Activated naive CD4-positive, alpha-beta T cell treated with anti-CD3 and anti-CD28 coated beads, Interleukin-2, amount 50 U/mL, for 24 hours (primary cell): ENCODE results near the gene RUFY3.
"Not testable (repeated sequence)": the region's sequence is repeated elsewhere in the genome, so short reads cannot be mapped to it uniquely, and the experiment has no call there.

Source experiments
- H3K27ac Mint-ChIP-seq: one replicate; pipeline ENCODE4 v1.8.0; 2021; ENCODE audit warnings: mild to moderate bottlenecking, mixed read lengths
- H3K27me3 Mint-ChIP-seq: one replicate; pipeline ENCODE4 v1.8.0; 2021; ENCODE audit warnings: mixed read lengths
- H3K36me3 Mint-ChIP-seq: one replicate; pipeline ENCODE4 v1.8.0; 2021; ENCODE audit warnings: mixed read lengths
- H3K4me1 Mint-ChIP-seq: one replicate; pipeline ENCODE4 v1.8.0; 2021; ENCODE audit warnings: mixed read lengths
- H3K4me3 Mint-ChIP-seq: one replicate; pipeline ENCODE4 v1.8.0; 2021; ENCODE audit warnings: mild to moderate bottlenecking, mixed read lengths
- H3K9me3 Mint-ChIP-seq: one replicate; pipeline ENCODE4 v1.8.0; 2021; ENCODE audit warnings: mixed read lengths

Gene RUFY3

GRCh38 chr4:70721747-70722146 lies at the start of gene RUFY3:
TSS of gene RUFY3 (plus strand) at chr4:70721964. CDS start at chr4:70722574, 610 bp downstream.
- no peaks in the 10 kb centered on the region for H3K27me3 Mint-ChIP-seq
- H3K4me1 Mint-ChIP-seq, result peaks cover 26% of the 10 kb centered on the region
- H3K4me3 Mint-ChIP-seq, result peak within 1 kb of the TSS; percentile 26
- peak within 1 kb of the TSS; percentile 19 for H3K27ac Mint-ChIP-seq
- no peaks in the 10 kb centered on the region for H3K9me3 Mint-ChIP-seq
- no peaks in the 10 kb centered on the region for H3K36me3 Mint-ChIP-seq

- Mint-ChIP-seq H3K36me3 (no peaks in the 10 kb centered on the region), H3K9me3 (no peaks in the 10 kb centered on the region), H3K27me3 (peaks cover 1% of the 10 kb centered on the region), H3K27ac (no peak overlapping the region), H3K4me3 (no peak overlapping the region), H3K4me1 (peaks cover 6% of the 10 kb centered on the region)
Observed at GRCh38 chr4:70674191-70674590, 47.6 kb upstream of the RUFY3 start.

- Mint-ChIP-seq H3K9me3 (no peaks in the 10 kb centered on the region), H3K36me3 (no peaks in the 10 kb centered on the region), H3K27ac (no peak overlapping the region), H3K4me1 (peaks cover 6% of the 10 kb centered on the region), H3K27me3 (peaks cover 1% of the 10 kb centered on the region), H3K4me3 (no peak overlapping the region)
Observed at GRCh38 chr4:70674731-70675130, 47.0 kb upstream of the RUFY3 start.

- no peak overlapping the region for H3K27ac Mint-ChIP-seq
- peaks cover 6% of the 10 kb centered on the region for H3K4me1 Mint-ChIP-seq
- no peaks in the 10 kb centered on the region for H3K36me3 Mint-ChIP-seq
- no peaks in the 10 kb centered on the region for H3K27me3 Mint-ChIP-seq
- H3K4me3 Mint-ChIP-seq, result no peak overlapping the region
- no peaks in the 10 kb centered on the region for H3K9me3 Mint-ChIP-seq
Observed at GRCh38 chr4:70676554-70677090, 45.1 kb upstream of the RUFY3 start.

- no peak overlapping the region for H3K27ac Mint-ChIP-seq
- peaks cover 6% of the 10 kb centered on the region for H3K4me1 Mint-ChIP-seq
- H3K9me3 Mint-ChIP-seq, result no peaks in the 10 kb centered on the region
- H3K36me3 Mint-ChIP-seq, result no peaks in the 10 kb centered on the region
- H3K4me3 Mint-ChIP-seq, result no peak overlapping the region
- no peaks in the 10 kb centered on the region for H3K27me3 Mint-ChIP-seq
Observed at GRCh38 chr4:70678383-70678999, 43.3 kb upstream of the RUFY3 start.

GRCh38 chr4:70680934-70681333 lies 40.8 kb upstream of the RUFY3 start:
- H3K4me1 Mint-ChIP-seq, result peaks cover 6% of the 10 kb centered on the region
- no peak overlapping the region for H3K4me3 Mint-ChIP-seq
- no peaks in the 10 kb centered on the region for H3K36me3 Mint-ChIP-seq

GRCh38 chr4:70681704-70682103 lies 40.1 kb upstream of the RUFY3 start:
- Mint-ChIP-seq H3K4me1 (peaks cover 6% of the 10 kb centered on the region), H3K9me3 (no peaks in the 10 kb centered on the region), H3K27me3 (no peaks in the 10 kb centered on the region), H3K27ac (no peak overlapping the region), H3K4me3 (no peak overlapping the region), H3K36me3 (no peaks in the 10 kb centered on the region)

More at GRCh38 chr4:70680934-70681333, 40.8 kb upstream of the RUFY3 start:
- H3K27ac Mint-ChIP-seq, result no peak overlapping the region
- H3K9me3 Mint-ChIP-seq, result no peaks in the 10 kb centered on the region
- no peaks in the 10 kb centered on the region for H3K27me3 Mint-ChIP-seq

- H3K27ac Mint-ChIP-seq, H3K4me1 Mint-ChIP-seq, H3K27me3 Mint-ChIP-seq, H3K36me3 Mint-ChIP-seq, H3K9me3 Mint-ChIP-seq, H3K4me3 Mint-ChIP-seq: not testable (repeated sequence)
Observed at GRCh38 chr4:70682142-70682541, 39.6 kb upstream of the RUFY3 start.

GRCh38 chr4:70687392-70687791 lies 34.4 kb upstream of the RUFY3 start:
- no peaks in the 10 kb centered on the region for H3K27me3 Mint-ChIP-seq

GRCh38 chr4:70687821-70688794 lies 33.7 kb upstream of the RUFY3 start, which contains the start of gene UTP3:
TSS of gene UTP3 (plus strand) at chr4:70688532. CDS start at chr4:70688678, 146 bp downstream.
- H3K4me1 Mint-ChIP-seq, result peaks cover 44% of the 10 kb centered on the region
- H3K27me3 Mint-ChIP-seq, result no peaks in the 10 kb centered on the region
- H3K9me3 Mint-ChIP-seq, result peaks cover 5% of the 10 kb centered on the region
- peak within 1 kb of the TSS; percentile 93 for H3K4me3 Mint-ChIP-seq
- peak within 1 kb of the TSS; percentile 99 for H3K27ac Mint-ChIP-seq
- H3K36me3 Mint-ChIP-seq, result peaks cover 24% of the 10 kb centered on the region

More at GRCh38 chr4:70687392-70687791, 34.4 kb upstream of the RUFY3 start:
- H3K9me3 Mint-ChIP-seq, result peaks cover 5% of the 10 kb centered on the region
- H3K4me3 Mint-ChIP-seq, result peak overlapping the region; percentile 93
- peaks cover 24% of the 10 kb centered on the region for H3K36me3 Mint-ChIP-seq
- peaks cover 44% of the 10 kb centered on the region for H3K4me1 Mint-ChIP-seq
- peak overlapping the region; percentile 99 for H3K27ac Mint-ChIP-seq

GRCh38 chr4:70688795-70689231 lies 33.0 kb upstream of the RUFY3 start:
- peaks cover 24% of the 10 kb centered on the region for H3K36me3 Mint-ChIP-seq
- peaks cover 5% of the 10 kb centered on the region for H3K9me3 Mint-ChIP-seq
- peak overlapping the region; percentile 93 for H3K4me3 Mint-ChIP-seq
- peak overlapping the region; percentile 99 for H3K27ac Mint-ChIP-seq
- no peaks in the 10 kb centered on the region for H3K27me3 Mint-ChIP-seq
- peaks cover 44% of the 10 kb centered on the region for H3K4me1 Mint-ChIP-seq

- H3K27me3 Mint-ChIP-seq, result no peaks in the 10 kb centered on the region
- peaks cover 44% of the 10 kb centered on the region for H3K4me1 Mint-ChIP-seq
- H3K27ac Mint-ChIP-seq, result no peak overlapping the region
- H3K9me3 Mint-ChIP-seq, result peaks cover 5% of the 10 kb centered on the region
- H3K4me3 Mint-ChIP-seq, result peak overlapping the region; percentile 53
- H3K36me3 Mint-ChIP-seq, result peaks cover 24% of the 10 kb centered on the region
Observed at GRCh38 chr4:70691661-70692060, 30.1 kb upstream of the RUFY3 start.

- H3K4me3 Mint-ChIP-seq, H3K27me3 Mint-ChIP-seq: not testable (repeated sequence)
- H3K4me1 Mint-ChIP-seq, result peaks cover 21% of the 10 kb centered on the region
Observed at GRCh38 chr4:70694633-70695032, 27.1 kb upstream of the RUFY3 start.

GRCh38 chr4:70698435-70698834 lies 23.3 kb upstream of the RUFY3 start:
- not testable (repeated sequence) for H3K4me3 Mint-ChIP-seq, H3K27ac Mint-ChIP-seq, H3K4me1 Mint-ChIP-seq, H3K36me3 Mint-ChIP-seq, H3K27me3 Mint-ChIP-seq, H3K9me3 Mint-ChIP-seq

More at GRCh38 chr4:70694633-70695032, 27.1 kb upstream of the RUFY3 start:
- not testable (repeated sequence) for H3K27ac Mint-ChIP-seq, H3K9me3 Mint-ChIP-seq
- H3K36me3 Mint-ChIP-seq, result peaks cover 12% of the 10 kb centered on the region

GRCh38 chr4:70700712-70701111 lies 21.1 kb upstream of the RUFY3 start:
- Mint-ChIP-seq H3K9me3 (no peaks in the 10 kb centered on the region), H3K27ac (no peak overlapping the region), H3K4me1 (peaks cover 14% of the 10 kb centered on the region), H3K4me3 (no peak overlapping the region), H3K36me3 (no peaks in the 10 kb centered on the region), H3K27me3 (no peaks in the 10 kb centered on the region)

GRCh38 chr4:70701271-70701670 lies 20.5 kb upstream of the RUFY3 start:
- H3K27me3 Mint-ChIP-seq, result no peaks in the 10 kb centered on the region
- H3K27ac Mint-ChIP-seq, result no peak overlapping the region
- H3K36me3 Mint-ChIP-seq, result no peaks in the 10 kb centered on the region
- H3K9me3 Mint-ChIP-seq, result no peaks in the 10 kb centered on the region
- peaks cover 20% of the 10 kb centered on the region for H3K4me1 Mint-ChIP-seq
- no peak overlapping the region for H3K4me3 Mint-ChIP-seq
